H1 (cell line): ENCODE results near the gene ZNF337. TPM values are rescaled to one million over a fixed set of nuclear protein-coding genes. Genes with fewer than 3 reads are reported as not detected.
A peak's percentile ranks its signal among the peaks of the same experiment; 100 is the strongest.

Experiments used
- CTCF ChIA-PET: fragments of 300-600 bp; sonication (Branson Sonifier 250); formaldehyde crosslinking; loops from one replicate; lab custom pipeline; 2021; ENCODE audit not compliant: partially characterized antibody; lab: Charles Lee
- POLR2A ChIA-PET: fragments of 300-600 bp; sonication (Branson Sonifier 250); formaldehyde crosslinking; loops from one replicate; lab custom pipeline; 2021; ENCODE audit warnings: inconsistent platforms; ENCODE audit not compliant: partially characterized antibody; lab: Charles Lee
- DNase-seq, 2 experiments: peaks; one replicate each; pipeline versions ENCODE4 v3.0.0 to v3.0.0-alpha.2; 2010 to 2022; ENCODE audit warnings: low spot score in 2 of 2, low read depth in 1 of 2, mixed read lengths in 1 of 2
- FAIRE-seq: peaks from 2 replicates; lab custom pipeline; 2011; peaks lifted over from hg19 to GRCh38; lab: Jason Lieb, UNC
- H2AFZ ChIP-seq: 2 replicates; pipeline ENCODE4 v1.8.1; 2012; ENCODE audit warnings: low read length, inconsistent platforms
- H2AK5ac ChIP-seq: 2 replicates; pipeline ENCODE4 v1.6.1; 2013; ENCODE audit warnings: low read depth, low read length
- H2BK120ac ChIP-seq: replicated peaks from 2 replicates; pipeline ENCODE3; 2013; ENCODE audit warnings: low read depth, low read length, inconsistent platforms
- H2BK12ac ChIP-seq: 2 replicates; pipeline ENCODE4 v1.6.1; 2013; ENCODE audit warnings: low read depth, low read length
- H2BK15ac ChIP-seq: 2 replicates; pipeline ENCODE4 v1.6.1; 2013; ENCODE audit warnings: low read length
- H2BK20ac ChIP-seq: 2 replicates; pipeline ENCODE4 v1.6.1; 2013; ENCODE audit warnings: low read length
- H2BK5ac ChIP-seq: 2 replicates; pipeline ENCODE4 v1.6.1; 2013; ENCODE audit warnings: low read depth, low read length
- H3K14ac ChIP-seq: 2 replicates; pipeline ENCODE4 v1.6.1; 2013; ENCODE audit warnings: inconsistent platforms; ENCODE audit not compliant: insufficient read length
- H3K18ac ChIP-seq: 2 replicates; pipeline ENCODE4 v1.6.1; 2013; ENCODE audit warnings: low read length; ENCODE audit errors: extremely low read depth
- H3K23ac ChIP-seq: 2 replicates; pipeline ENCODE4 v1.6.1; 2013; ENCODE audit warnings: inconsistent platforms; ENCODE audit not compliant: insufficient read length
- H3K23me2 ChIP-seq: 2 replicates; pipeline ENCODE4 v1.6.1; 2013; ENCODE audit warnings: low read depth, low read length
- H3K27ac ChIP-seq: 2 replicates; pipeline ENCODE4 v1.6.1; 2011; ENCODE audit warnings: low read depth, low read length, inconsistent platforms
- H3K27me3 ChIP-seq, 4 experiments: replicated peaks in 1 of 4; 1 replicate in 1 of 4; 2 replicates in 3 of 4; pipeline versions ENCODE4 v1.6.1 to v1.8.1; 2011 to 2013; ENCODE audit warnings: low read length in 3 of 4, mild to moderate bottlenecking in 3 of 4, inconsistent platforms in 2 of 4, mixed read lengths in 2 of 4, moderate library complexity in 1 of 4; ENCODE audit not compliant: control insufficient read depth in 3 of 4, insufficient read depth in 3 of 4; ENCODE audit errors: extremely low read depth in 1 of 4
- H3K36me3 ChIP-seq, 4 experiments: 2 replicates each; pipeline versions ENCODE4 v1.6.1 to v1.8.1; 2011 to 2013; ENCODE audit warnings: mild to moderate bottlenecking in 4 of 4, low read length in 3 of 4, moderate library complexity in 2 of 4, control low read depth in 1 of 4, inconsistent platforms in 1 of 4; ENCODE audit not compliant: insufficient read depth in 4 of 4, control insufficient read depth in 2 of 4
- H3K4ac ChIP-seq: replicated peaks from 2 replicates; pipeline ENCODE3; 2013; ENCODE audit warnings: low read length, low read depth, mixed read lengths, inconsistent platforms; ENCODE audit not compliant: insufficient read length
- H3K4me1 ChIP-seq, 4 experiments: replicated peaks in 1 of 4; 1 replicate in 1 of 4; 2 replicates in 3 of 4; pipeline versions ENCODE4 v1.6.1 to v1.8.1; 2011 to 2013; ENCODE audit warnings: low read length in 3 of 4, inconsistent platforms in 2 of 4, mixed read lengths in 1 of 4; ENCODE audit not compliant: insufficient read depth in 4 of 4, control insufficient read depth in 3 of 4
- H3K4me2 ChIP-seq, 2 experiments: 2 replicates each; pipeline versions ENCODE4 v1.6.1 to v1.8.1; 2011 to 2013; ENCODE audit warnings: low read depth in 2 of 2, low read length in 2 of 2, control low read depth in 1 of 2, inconsistent platforms in 1 of 2, mild to moderate bottlenecking in 1 of 2; ENCODE audit not compliant: insufficient read depth in 1 of 2
- H3K4me3 ChIP-seq, 4 experiments: fragments of 200-600, 300-600 bp in 1 of 4; sonication (generic), shearing (Covaris generic), sonication (Bioruptor Twin) in 1 of 4; 2 replicates each; pipeline versions ENCODE4 v1.5.1 to v1.8.1; 2011 to 2016; ENCODE audit warnings: low read length in 4 of 4, low read depth in 3 of 4, control low read depth in 2 of 4, inconsistent platforms in 2 of 4, mild to moderate bottlenecking in 2 of 4, mixed read lengths in 1 of 4, moderate library complexity in 1 of 4; ENCODE audit not compliant: insufficient read depth in 2 of 4; ENCODE audit errors: extremely low read depth in 1 of 4
- H3K56ac ChIP-seq: replicated peaks from 2 replicates; pipeline ENCODE3; 2013; ENCODE audit warnings: low read depth, mild to moderate bottlenecking, mixed read lengths, low read length, inconsistent platforms; ENCODE audit not compliant: insufficient read length
- H3K79me1 ChIP-seq: 2 replicates; pipeline ENCODE4 v1.6.1; 2013; ENCODE audit warnings: low read depth, low read length, control low read depth
- H3K79me2 ChIP-seq, 2 experiments: 2 replicates each; pipeline versions ENCODE4 v1.6.1 to v1.8.1; 2012 to 2013; ENCODE audit warnings: low read length in 2 of 2, mild to moderate bottlenecking in 2 of 2, inconsistent platforms in 1 of 2; ENCODE audit not compliant: insufficient read depth in 2 of 2, control insufficient read depth in 1 of 2
- H3K9ac ChIP-seq, 4 experiments: replicated peaks in 1 of 4; 1 replicate in 1 of 4; 2 replicates in 3 of 4; pipeline versions ENCODE4 v1.6.1 to v1.8.1; 2011 to 2013; ENCODE audit warnings: low read depth in 3 of 4, low read length in 3 of 4, control low read depth in 2 of 4, mild to moderate bottlenecking in 2 of 4, moderate library complexity in 2 of 4, inconsistent platforms in 1 of 4; ENCODE audit errors: extremely low read depth in 1 of 4
- H3K9me3 ChIP-seq, 2 experiments: 2 replicates each; pipeline versions ENCODE4 v1.6.1 to v1.8.1; 2012 to 2013; ENCODE audit warnings: mild to moderate bottlenecking in 2 of 2, moderate library complexity in 2 of 2, control low read depth in 1 of 2, inconsistent platforms in 1 of 2, low read depth in 1 of 2, low read length in 1 of 2, mixed read lengths in 1 of 2; ENCODE audit not compliant: insufficient read depth in 2 of 2
- H4K20me1 ChIP-seq, 2 experiments: replicated peaks in 1 of 2; 2 replicates each; pipeline versions ENCODE3 to v1.8.1; 2011 to 2013; ENCODE audit warnings: inconsistent platforms in 2 of 2, low read length in 2 of 2, mild to moderate bottlenecking in 1 of 2; ENCODE audit not compliant: insufficient read depth in 2 of 2, control insufficient read depth in 1 of 2
- H4K5ac ChIP-seq: 2 replicates; pipeline ENCODE4 v1.6.1; 2013; ENCODE audit warnings: low read length, low read depth, mixed read lengths, inconsistent platforms; ENCODE audit not compliant: insufficient read length
- H4K8ac ChIP-seq: 2 replicates; pipeline ENCODE4 v1.8.0; 2013; ENCODE audit warnings: mild to moderate bottlenecking, moderate library complexity, low read length, inconsistent platforms; ENCODE audit not compliant: insufficient read depth; ENCODE audit errors: extremely low read depth
- H4K91ac ChIP-seq: replicated peaks from 2 replicates; pipeline ENCODE3; 2013; ENCODE audit warnings: low read length, mixed read lengths, inconsistent platforms; ENCODE audit not compliant: insufficient read length
- RAD21 ChIP-seq, 2 experiments: IDR thresholded peaks in 1 of 2; conservative IDR thresholded peaks in 1 of 2; 2 replicates each; pipeline ENCODE4 v1.6.1; 2011; ENCODE audit warnings: low read depth in 2 of 2, low read length in 2 of 2, improper control_type of control experiment in 1 of 2, inconsistent platforms in 1 of 2, mild to moderate bottlenecking in 1 of 2, moderate library complexity in 1 of 2
- SIX5 ChIP-seq: IDR thresholded peaks from 2 replicates; pipeline ENCODE4 v1.6.1; 2011; ENCODE audit warnings: mild to moderate bottlenecking, low read depth, low read length
- WGBS, 2 experiments: shearing (Covaris generic) in 1 of 2; methylation state at CpG; one replicate each; pipeline versions ENCODE4 v1.1.6 to v1.1.7; 2013 to 2015; ENCODE audit warnings: low lambda C conversion rate in 2 of 2, mixed read lengths in 2 of 2, inconsistent platforms in 1 of 2, low coverage in 1 of 2, missing lambda C conversion rate in 1 of 2; ENCODE audit not compliant: insufficient replicate concordance in 2 of 2, insufficient coverage in 1 of 2, insufficient read length in 1 of 2; ENCODE audit errors: extremely low coverage in 1 of 2, missing lambda C conversion rate in 1 of 2; 5-methylcytosine and 5-hydroxymethylcytosine counted together
- polyA plus RNA-seq, 7 experiments: library from polyadenylated mRNA; depleted of rRNA in 3 of 7; stranded (reverse) in 5 of 7; unstranded in 2 of 7; fragments of >200 nt in 5 of 7; fragments of 200-250 nt in 2 of 7; gene quantifications; 1 replicate in 5 of 7; 2 replicates in 1 of 7; 4 replicates in 1 of 7; pipeline versions ENCODE4 v1.2.1 to v1.2.3, GENCODE V29; 2011 to 2013; ENCODE audit warnings: missing spikeins in 2 of 7, mixed read lengths in 2 of 7
- total RNA-seq: library from RNA; stranded (reverse); fragmentation: NEBNext Ultra II Directional; extraction: Animal tissue kit (Norgen Biotek cat#: 25700); gene quantifications from 2 replicates; pipeline ENCODE4 v1.2.1, GENCODE V29; 2021
- TF ChIP-seq, protein P1 (sequence below): IDR thresholded peaks from 2 replicates; pipeline ENCODE4 v1.6.1; 2011; ENCODE audit warnings: low read depth, mild to moderate bottlenecking, low read length; ENCODE audit not compliant: insufficient read depth

Gene ZNF337
- total and polyA plus RNA-seq, 2 of the 8 experiments (the other 6 are each of a cell fraction or from before 2014, with no cell fraction given): 2.8 to 6.6 TPM

DNA sequence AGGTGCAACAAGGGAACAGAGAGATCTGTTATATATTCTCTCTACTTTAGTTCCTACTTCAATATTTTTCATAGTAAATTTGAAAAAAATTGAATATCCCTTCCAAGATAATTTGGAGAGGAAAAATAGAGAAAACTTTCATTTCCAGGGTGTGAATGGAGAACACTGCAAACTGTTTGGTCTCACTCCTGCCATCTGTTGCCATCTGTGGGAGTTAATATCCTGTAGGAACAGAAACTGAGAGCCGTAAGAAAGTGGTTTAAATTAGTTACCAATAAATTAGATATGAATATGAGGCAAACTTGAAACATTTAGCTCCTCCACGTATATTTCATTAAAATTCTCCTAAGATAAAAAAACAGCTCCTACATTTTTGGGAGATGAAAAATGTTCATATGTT, 4.2 kb downstream of the ZNF337 start:
- H3K4ac ChIP-seq: no peak overlapping the region
- peaks cover 7% of the 10 kb centered on the region; the same call in 1 of the 2 replicates for H3K23me2 ChIP-seq
- TF ChIP-seq, protein P1, sequence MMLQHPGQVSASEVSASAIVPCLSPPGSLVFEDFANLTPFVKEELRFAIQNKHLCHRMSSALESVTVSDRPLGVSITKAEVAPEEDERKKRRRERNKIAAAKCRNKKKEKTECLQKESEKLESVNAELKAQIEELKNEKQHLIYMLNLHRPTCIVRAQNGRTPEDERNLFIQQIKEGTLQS: no peak
- TF ChIP-seq RAD21 (IDR thresholded peaks at IDR 0.05 in 1 of 2, conservative IDR thresholded peaks at IDR 0.05 in 1 of 2; ENCODE audit: low read depth in 2 of 2, low read length in 2 of 2) (peak; percentile 13 to 32; a peak in 2 of 4 replicates), SIX5 (no peak)
- H3K23ac ChIP-seq: no peak overlapping the region
- DNase-seq: no peak
- no peak overlapping the region for H2BK12ac ChIP-seq
- H3K9me3 ChIP-seq: no peaks in the 10 kb centered on the region
- H3K27ac ChIP-seq: no peak overlapping the region
- H3K56ac ChIP-seq: no peak overlapping the region
- H2AFZ ChIP-seq: no peak overlapping the region
- no peak overlapping the region for H4K8ac ChIP-seq
- no peaks in the 10 kb centered on the region; a peak in 1 of 7 replicates for H3K4me1 ChIP-seq
- no peaks in the 10 kb centered on the region; a peak in 2 of 8 replicates for H3K36me3 ChIP-seq
- H3K9ac ChIP-seq: no peak overlapping the region
- no peak overlapping the region for H2BK15ac ChIP-seq
- H3K4me2 ChIP-seq: no peak overlapping the region
- H2BK20ac ChIP-seq: no peak overlapping the region
- H2BK5ac ChIP-seq: no peak overlapping the region
- no peak overlapping the region for H3K18ac ChIP-seq
- ChIA-PET POLR2A (no interaction called here), CTCF (interaction anchor here (0.6 to 1.1 kb wide), 3 partner anchors 155 to 239 kb away, joined by 3 read pairs; no protein-coding TSS in a partner anchor)
- H2BK120ac ChIP-seq: no peak overlapping the region
- no peaks in the 10 kb centered on the region for H3K79me2 ChIP-seq
- no peak overlapping the region for H4K91ac ChIP-seq
- FAIRE-seq: no peak
- no peaks in the 10 kb centered on the region for H4K20me1 ChIP-seq
- 71% methylated on average over 2 of the region's 2 CpGs; no CpG with 5 or more reads in 1 of the 2 experiments for WGBS, 2 experiments
- H4K5ac ChIP-seq: no peak overlapping the region
- no peak overlapping the region for H2AK5ac ChIP-seq
- H3K14ac ChIP-seq: no peak overlapping the region
- H3K79me1 ChIP-seq: peaks cover 3% of the 10 kb centered on the region; the same call in 1 of the 2 replicates
- no peaks in the 10 kb centered on the region for H3K27me3 ChIP-seq
- H3K4me3 ChIP-seq: no peak overlapping the region
